ENCODE measurements around the gene EEIG2.

DNA sequence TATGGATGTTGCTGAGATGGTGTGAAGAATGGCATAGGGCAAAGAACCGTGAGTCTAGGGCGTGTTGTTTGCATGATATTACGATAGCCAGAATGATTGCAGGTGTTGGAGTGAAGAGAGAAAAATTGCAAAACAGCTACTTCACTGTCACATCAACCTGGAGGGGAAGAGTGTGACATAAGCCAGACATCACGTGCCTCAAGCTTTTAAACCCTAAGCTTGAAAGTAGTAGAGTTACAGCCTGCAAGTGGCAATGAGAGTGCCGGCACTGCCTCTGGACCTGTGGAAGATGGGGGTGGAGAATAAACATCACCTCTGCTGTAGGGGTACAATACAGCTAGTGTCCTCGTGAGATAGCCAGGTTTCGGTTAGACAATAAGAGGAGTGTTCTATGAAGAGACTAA is 11.1 kb downstream of the EEIG2 start:
- TF ChIP-seq, protein P1, sequence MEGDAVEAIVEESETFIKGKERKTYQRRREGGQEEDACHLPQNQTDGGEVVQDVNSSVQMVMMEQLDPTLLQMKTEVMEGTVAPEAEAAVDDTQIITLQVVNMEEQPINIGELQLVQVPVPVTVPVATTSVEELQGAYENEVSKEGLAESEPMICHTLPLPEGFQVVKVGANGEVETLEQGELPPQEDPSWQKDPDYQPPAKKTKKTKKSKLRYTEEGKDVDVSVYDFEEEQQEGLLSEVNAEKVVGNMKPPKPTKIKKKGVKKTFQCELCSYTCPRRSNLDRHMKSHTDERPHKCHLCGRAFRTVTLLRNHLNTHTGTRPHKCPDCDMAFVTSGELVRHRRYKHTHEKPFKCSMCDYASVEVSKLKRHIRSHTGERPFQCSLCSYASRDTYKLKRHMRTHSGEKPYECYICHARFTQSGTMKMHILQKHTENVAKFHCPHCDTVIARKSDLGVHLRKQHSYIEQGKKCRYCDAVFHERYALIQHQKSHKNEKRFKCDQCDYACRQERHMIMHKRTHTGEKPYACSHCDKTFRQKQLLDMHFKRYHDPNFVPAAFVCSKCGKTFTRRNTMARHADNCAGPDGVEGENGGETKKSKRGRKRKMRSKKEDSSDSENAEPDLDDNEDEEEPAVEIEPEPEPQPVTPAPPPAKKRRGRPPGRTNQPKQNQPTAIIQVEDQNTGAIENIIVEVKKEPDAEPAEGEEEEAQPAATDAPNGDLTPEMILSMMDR (IDR thresholded peaks at IDR 0.05; ENCODE audit: low read length): no peak
- TF ChIP-seq EZH2 (IDR thresholded peaks at IDR 0.05; ENCODE audit: borderline replicate concordance, low read length): no peak

All from OCI-LY1 (cell line).